Rectal smooth muscle tissue (tissue), 1 donor: Measurements from ENCODE around the gene TTYH1.

ENCODE experiments used
- H3K27ac ChIP-seq: one replicate; pipeline ENCODE4 v1.7.0; 2013; ENCODE audit warnings: low read depth, low read length, inconsistent platforms
- H3K27me3 ChIP-seq: one replicate; pipeline ENCODE4 v1.7.0; 2013; ENCODE audit warnings: low read length; ENCODE audit not compliant: control insufficient read depth, insufficient read depth
- H3K36me3 ChIP-seq: one replicate; pipeline ENCODE4 v1.7.0; 2013; ENCODE audit warnings: low read length; ENCODE audit not compliant: control insufficient read depth, insufficient read depth
- H3K4me1 ChIP-seq: one replicate; pipeline ENCODE4 v1.7.0; 2013; ENCODE audit warnings: low read length; ENCODE audit not compliant: control insufficient read depth, insufficient read depth
- H3K4me3 ChIP-seq: one replicate; pipeline ENCODE4 v1.7.0; 2013; ENCODE audit warnings: low read length
- H3K9ac ChIP-seq: one replicate; pipeline ENCODE4 v1.7.0; 2013; ENCODE audit warnings: low read length

The TTYH1 gene

GRCh38 chr19:54429545-54430227 is 14.4 kb downstream of the TTYH1 start:
- H3K4me1 ChIP-seq = no peaks in the 10 kb centered on the region
- H3K36me3 ChIP-seq = no peaks in the 10 kb centered on the region
- peaks cover 24% of the 10 kb centered on the region for H3K27me3 ChIP-seq
- H3K27ac ChIP-seq = no peak overlapping the region
- H3K4me3 ChIP-seq = no peak overlapping the region
- H3K9ac ChIP-seq = no peak overlapping the region

DNA sequence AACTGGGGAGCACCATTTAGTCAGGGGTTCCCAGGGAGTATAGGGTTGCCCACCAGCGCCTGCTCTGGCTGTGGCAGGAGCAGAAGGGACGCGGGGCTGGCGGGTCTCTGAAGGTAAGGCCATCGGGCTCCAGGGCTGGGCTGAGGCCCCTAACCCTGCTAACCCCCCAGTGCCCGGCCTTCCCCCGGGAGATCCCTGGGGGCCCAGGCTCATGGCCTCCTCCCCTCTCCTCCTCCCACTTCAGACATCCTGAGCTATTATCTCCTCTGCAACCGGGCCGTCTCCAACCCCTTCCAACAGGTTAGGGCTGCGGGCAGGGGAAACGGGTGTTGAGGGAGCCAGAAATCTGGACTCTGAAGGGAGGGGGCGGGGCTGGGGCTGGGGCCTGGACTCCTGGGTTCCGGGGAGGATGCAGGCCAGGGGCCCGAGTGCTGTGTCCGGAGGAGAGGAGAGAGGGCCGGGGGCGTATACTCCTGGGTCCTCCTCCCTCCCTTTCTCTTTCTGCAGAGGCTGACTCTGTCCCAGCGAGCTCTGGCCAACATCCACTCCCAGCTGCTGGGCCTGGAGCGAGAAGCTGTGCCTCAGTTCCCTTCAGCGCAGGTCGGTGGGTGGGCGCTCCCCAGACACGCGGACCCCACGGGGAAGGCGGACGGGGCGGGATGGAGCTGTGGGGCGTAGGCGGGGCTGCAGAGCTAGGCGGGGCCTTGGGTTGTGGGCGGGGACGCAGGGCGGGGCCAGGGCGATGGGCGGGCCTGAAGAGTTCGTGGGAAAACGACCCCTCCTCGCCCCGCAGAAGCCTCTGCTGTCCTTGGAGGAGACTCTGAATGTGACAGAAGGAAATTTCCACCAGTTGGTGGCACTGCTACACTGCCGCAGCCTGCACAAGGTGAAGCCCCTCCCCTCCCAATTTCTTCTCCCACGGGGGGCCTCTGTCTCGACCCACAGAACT is 15.3 kb downstream of the TTYH1 start:
- H3K27me3 ChIP-seq = peaks cover 24% of the 10 kb centered on the region
- H3K4me1 ChIP-seq = no peaks in the 10 kb centered on the region
- H3K27ac ChIP-seq = no peak overlapping the region
- H3K9ac ChIP-seq = no peak overlapping the region
- peak overlapping the region; percentile 15 for H3K4me3 ChIP-seq
- H3K36me3 ChIP-seq = no peaks in the 10 kb centered on the region

DNA sequence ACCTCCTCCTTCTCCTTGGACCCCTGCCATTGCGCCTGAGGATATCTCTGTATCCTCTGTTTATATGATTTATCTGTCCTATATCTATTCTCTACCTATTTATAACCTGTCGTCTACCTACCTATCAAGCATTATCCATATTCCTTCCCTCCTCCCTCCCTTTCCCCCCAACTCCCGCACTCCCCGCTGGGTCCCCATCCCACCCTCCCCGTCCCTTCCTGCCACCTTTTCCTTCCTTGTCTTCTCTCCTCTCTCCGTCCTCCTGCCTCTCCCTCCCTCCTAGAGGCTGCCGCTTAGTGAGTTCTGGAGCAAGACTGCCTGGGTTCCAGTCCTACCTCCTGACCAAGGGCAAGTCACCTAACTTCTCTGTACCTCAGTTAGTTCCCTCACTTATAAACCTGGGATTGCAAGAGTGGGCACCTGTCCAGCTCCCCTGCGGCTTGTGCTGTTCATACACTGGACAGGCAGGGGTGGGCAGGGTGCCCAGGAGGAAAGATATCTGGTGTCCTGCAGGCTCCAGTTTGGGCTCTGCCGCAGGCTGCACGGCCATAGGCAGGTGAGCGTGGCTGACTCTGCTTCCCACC is 16.1 kb downstream of the TTYH1 start:
- H3K9ac ChIP-seq = no peak overlapping the region
- H3K4me3 ChIP-seq = no peak overlapping the region
- peaks cover 24% of the 10 kb centered on the region for H3K27me3 ChIP-seq
- H3K27ac ChIP-seq = no peak overlapping the region
- H3K36me3 ChIP-seq = no peaks in the 10 kb centered on the region
- H3K4me1 ChIP-seq = no peaks in the 10 kb centered on the region

- no peaks in the 10 kb centered on the region for H3K4me1 ChIP-seq
- H3K27me3 ChIP-seq = peaks cover 21% of the 10 kb centered on the region
Measured at GRCh38 chr19:54432144-54432738, 17.0 kb downstream of the TTYH1 start.

GRCh38 chr19:54433697-54434096 is 18.4 kb downstream of the TTYH1 start:
- Histone ChIP-seq H3K27ac (no peak overlapping the region), H3K4me1 (no peaks in the 10 kb centered on the region), H3K9ac (no peak overlapping the region), H3K4me3 (no peak overlapping the region), H3K36me3 (no peaks in the 10 kb centered on the region), H3K27me3 (peaks cover 16% of the 10 kb centered on the region)

More at GRCh38 chr19:54432144-54432738, 17.0 kb downstream of the TTYH1 start:
- Histone ChIP-seq H3K4me3 (no peak overlapping the region), H3K36me3 (no peaks in the 10 kb centered on the region), H3K27ac (no peak overlapping the region), H3K9ac (no peak overlapping the region)

DNA sequence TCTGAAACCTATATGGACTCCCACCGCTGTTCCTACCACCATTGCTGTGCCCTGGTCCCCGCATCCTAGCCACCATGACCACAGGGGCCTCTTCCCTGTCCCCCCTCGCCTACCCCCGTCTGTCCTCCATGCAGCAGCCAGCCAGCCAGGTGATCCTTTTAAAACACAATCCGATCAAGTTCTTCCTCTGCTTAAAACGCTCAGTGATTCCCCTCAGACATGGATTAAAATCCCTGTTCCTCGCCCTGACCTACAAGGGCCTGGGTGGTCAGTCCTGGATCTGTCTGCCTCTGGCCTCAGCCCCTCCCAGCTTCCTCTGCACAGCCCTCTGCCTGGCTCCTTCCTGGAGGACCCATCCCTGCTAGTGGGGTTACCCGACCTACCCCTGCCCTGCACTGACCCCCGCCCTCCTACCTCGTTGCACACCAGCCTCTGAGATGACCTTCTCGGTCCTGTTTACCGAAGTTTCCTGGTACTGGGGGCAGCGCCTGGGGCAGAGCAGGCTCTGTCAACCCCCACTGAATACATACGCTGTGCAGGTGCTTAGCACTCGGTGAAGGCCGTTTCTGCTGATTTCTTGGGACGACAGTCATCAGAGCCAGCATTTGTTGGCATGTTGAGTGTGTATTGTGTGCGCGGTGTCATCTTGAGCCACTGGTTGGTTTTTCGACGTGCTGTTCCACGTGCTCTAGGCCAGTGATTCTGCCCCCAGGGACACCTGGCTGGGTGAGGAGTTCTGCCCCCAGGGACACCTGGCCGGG is 19.0 kb downstream of the TTYH1 start:
- Histone ChIP-seq H3K36me3 (no peaks in the 10 kb centered on the region), H3K27me3 (peaks cover 11% of the 10 kb centered on the region), H3K27ac (no peak overlapping the region), H3K4me3 (no peak overlapping the region), H3K9ac (no peak overlapping the region), H3K4me1 (no peaks in the 10 kb centered on the region)

GRCh38 chr19:54434873-54435214 is 19.6 kb downstream of the TTYH1 start:
- H3K4me3 ChIP-seq = no peak overlapping the region
- H3K27me3 ChIP-seq = peaks cover 6% of the 10 kb centered on the region
- no peak overlapping the region for H3K9ac ChIP-seq
- no peaks in the 10 kb centered on the region for H3K4me1 ChIP-seq
- no peak overlapping the region for H3K27ac ChIP-seq
- H3K36me3 ChIP-seq = no peaks in the 10 kb centered on the region

DNA sequence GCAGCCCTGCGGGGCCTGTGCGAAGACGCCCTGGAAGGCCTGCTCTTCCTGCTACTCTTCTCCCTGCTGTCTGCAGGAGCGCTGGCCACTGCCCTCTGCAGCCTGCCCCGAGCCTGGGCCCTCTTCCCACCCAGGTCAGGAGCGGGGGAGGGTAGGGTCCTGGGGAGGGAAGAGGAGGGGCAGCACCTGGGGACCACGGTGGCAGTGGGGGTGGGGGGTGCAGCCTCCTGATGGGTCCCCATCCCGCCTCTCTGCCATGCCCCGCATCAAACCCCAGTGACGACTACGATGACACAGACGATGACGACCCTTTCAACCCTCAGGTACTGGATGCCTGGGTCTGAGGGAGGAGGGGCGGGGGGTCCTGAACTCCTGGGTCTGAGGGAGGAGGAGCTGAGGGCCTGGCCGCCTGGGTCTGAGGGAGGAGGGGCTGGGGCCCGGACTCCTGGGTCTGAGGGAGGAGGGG is 20.3 kb downstream of the TTYH1 start:
- Histone ChIP-seq H3K4me1 (no peaks in the 10 kb centered on the region), H3K27ac (no peak overlapping the region), H3K9ac (no peak overlapping the region), H3K36me3 (no peaks in the 10 kb centered on the region), H3K27me3 (no peaks in the 10 kb centered on the region), H3K4me3 (no peak overlapping the region)

DNA sequence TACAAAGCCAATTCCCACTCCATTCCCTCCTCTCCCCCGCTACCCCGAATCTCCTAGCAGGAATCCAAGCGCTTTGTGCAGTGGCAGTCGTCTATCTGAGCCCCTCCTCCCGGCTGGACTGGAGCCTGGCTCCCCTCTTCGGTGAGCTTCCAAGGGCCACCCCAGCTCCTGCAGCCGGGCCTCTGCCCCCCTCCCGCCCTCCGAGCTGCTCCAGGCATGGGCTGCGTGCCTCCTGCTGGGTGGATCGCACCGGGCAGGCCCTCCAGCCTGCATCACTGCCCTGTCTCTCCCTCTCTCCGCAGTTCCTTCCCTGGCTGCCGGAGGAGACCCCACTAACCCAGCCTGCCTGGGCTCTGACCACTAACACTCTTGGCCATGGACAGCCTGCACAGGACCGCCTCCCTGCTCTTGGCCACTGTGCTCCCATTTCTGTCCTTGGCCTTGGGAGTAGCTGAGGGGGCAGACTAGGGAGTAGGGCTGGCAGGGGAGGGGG is 20.8 kb downstream of the TTYH1 start:
- Histone ChIP-seq H3K9ac (no peak overlapping the region), H3K36me3 (no peaks in the 10 kb centered on the region), H3K27me3 (no peaks in the 10 kb centered on the region), H3K4me3 (no peak overlapping the region), H3K27ac (no peak overlapping the region), H3K4me1 (no peaks in the 10 kb centered on the region)

DNA sequence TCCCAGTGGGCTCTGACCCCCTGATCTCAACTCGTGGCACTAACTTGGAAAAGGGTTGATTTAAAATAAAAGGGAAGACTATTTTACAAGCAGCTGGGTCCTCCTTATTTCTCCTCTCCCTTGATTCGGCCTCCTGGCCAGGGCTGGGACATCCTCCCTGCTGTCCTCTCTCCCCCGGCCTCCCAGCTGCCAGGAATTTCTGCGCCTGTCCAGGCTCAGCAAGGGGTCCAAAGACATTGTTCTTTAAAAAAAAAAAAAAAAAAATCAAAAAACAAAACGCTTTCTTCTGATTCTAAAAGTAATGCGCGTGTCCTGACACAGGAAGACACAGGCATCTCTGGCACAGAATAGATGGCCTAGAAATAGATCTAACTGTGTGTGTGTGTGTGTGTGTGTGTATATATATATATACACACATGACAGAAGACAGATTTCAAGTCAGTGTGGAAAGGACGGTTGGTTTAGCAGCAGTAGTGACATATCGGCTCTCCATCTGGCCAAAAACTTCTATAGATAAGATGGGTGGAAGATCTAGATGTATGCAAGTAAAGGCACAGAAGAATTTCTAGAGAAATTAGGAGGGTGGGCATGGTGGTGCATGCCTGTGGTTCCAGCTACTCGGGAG is 21.5 kb downstream of the TTYH1 start:
- H3K4me1 ChIP-seq = no peaks in the 10 kb centered on the region
- H3K4me3 ChIP-seq = no peak overlapping the region
- H3K27ac ChIP-seq = no peak overlapping the region
- H3K9ac ChIP-seq = no peak overlapping the region
- H3K36me3 ChIP-seq = no peaks in the 10 kb centered on the region
- no peaks in the 10 kb centered on the region for H3K27me3 ChIP-seq

DNA sequence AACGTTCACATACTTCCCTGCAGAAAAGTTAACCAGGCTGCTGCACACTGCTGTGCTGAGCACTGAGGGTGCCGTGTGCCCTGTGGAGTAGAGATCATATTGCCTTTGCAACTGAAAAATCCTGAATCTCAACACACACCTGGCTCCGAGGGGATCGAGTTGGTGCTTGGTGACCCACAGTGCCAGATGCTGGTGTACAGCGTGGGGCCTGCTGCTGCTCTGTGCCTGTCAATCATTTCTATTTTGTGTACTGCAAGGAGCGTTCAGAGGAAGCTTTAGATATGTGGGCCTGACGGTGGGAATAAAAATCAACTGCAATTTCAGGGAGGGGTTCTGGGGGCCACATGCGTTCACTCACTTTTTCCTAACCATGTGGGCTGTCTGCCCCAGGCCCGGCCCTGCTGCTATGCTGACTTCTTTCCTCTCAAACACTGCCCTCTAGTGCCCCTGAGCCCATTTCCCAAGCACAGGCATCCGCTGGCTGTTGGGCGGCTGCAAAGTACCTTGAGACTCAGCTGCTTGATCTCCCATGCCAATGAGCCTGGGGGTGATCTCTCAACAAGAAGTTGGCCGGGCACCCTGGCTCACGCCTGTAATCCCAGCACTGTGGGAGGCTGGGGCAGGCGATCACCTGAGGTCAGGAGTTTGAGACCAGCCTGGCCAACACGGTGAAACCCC is 24.0 kb downstream of the TTYH1 start:
- H3K27ac ChIP-seq = no peak overlapping the region
- H3K27me3 ChIP-seq = no peaks in the 10 kb centered on the region
- H3K36me3 ChIP-seq = no peaks in the 10 kb centered on the region
- H3K9ac ChIP-seq = no peak overlapping the region
- no peaks in the 10 kb centered on the region for H3K4me1 ChIP-seq
- H3K4me3 ChIP-seq = no peak overlapping the region
